Prostate gland (tissue), 2 donors: ENCODE results near the gene VSIG10L. TPM values are rescaled to one million over a fixed set of nuclear protein-coding genes. Genes with fewer than 3 reads are reported as not detected.

Experiments
- DNase-seq: peaks from one replicate; pipeline ENCODE4 v3.0.0-alpha.2; 2019; ENCODE audit warnings: low spot score
- H3K27ac ChIP-seq, 2 donors: fragments of 200-600 bp; sonication (generic); 2 replicates each; pipeline ENCODE4 v1.5.1; 2017 to 2019
- H3K27me3 ChIP-seq: fragments of 200-600 bp; sonication (generic); replicated peaks from 2 replicates; pipeline ENCODE4 v1.5.1; 2019; ENCODE audit not compliant: insufficient read depth
- H3K36me3 ChIP-seq, 2 donors: fragments of 200-600 bp; sonication (generic); 1 replicate in 1 of 2; 2 replicates in 1 of 2; pipeline versions ENCODE4 v1.5.1 to v1.8.1; 2017 to 2019
- H3K4me1 ChIP-seq: fragments of 200-600 bp; sonication (generic); replicated peaks from 2 replicates; pipeline ENCODE4 v1.5.1; 2019
- H3K4me3 ChIP-seq, 2 donors: fragments of 200-600 bp; sonication (generic); 2 replicates each; pipeline ENCODE4 v1.5.1; 2017 to 2019
- H3K9me3 ChIP-seq: fragments of 200-600 bp; sonication (generic); 2 replicates; pipeline ENCODE4 v1.5.1; 2017
- CTCF ChIP-seq, 4 experiments: fragments of 200-600 bp in 2 of 4; fragments of 450-650 bp in 2 of 4; sonication (generic) in 2 of 4; IDR thresholded peaks; 1 replicate in 3 of 4; 2 replicates in 1 of 4; pipeline ENCODE4 v1.5.1; 2016 to 2019; ENCODE audit warnings: antibody characterized with exemption in 4 of 4, mild to moderate bottlenecking in 2 of 4, moderate library complexity in 2 of 4
- POLR2A ChIP-seq: fragments of 450-650 bp; IDR thresholded peaks from one replicate; pipeline ENCODE4 v1.6.1; 2016; ENCODE audit warnings: antibody characterized with exemption, mild to moderate bottlenecking
- POLR2AphosphoS5 ChIP-seq: sonication (generic); formaldehyde crosslinking; IDR thresholded peaks from one replicate; pipeline ENCODE4 v1.6.1; 2017; ENCODE audit warnings: antibody characterized with exemption
- WGBS: methylation state at CpG from one replicate; pipeline ENCODE4 v1.1.5; 2018; 5-methylcytosine and 5-hydroxymethylcytosine counted together
- intact Hi-C: fragments of 100-400 bp; cut with DNase I; formaldehyde crosslinking; loops from one replicate; pipeline ENCODE4 v1.14.2; 2022
- total RNA-seq, 2 donors: library from RNA; depleted of rRNA; stranded (reverse); fragments of >200 nt; gene quantifications; one replicate each; pipeline ENCODE4 v1.1.0, GENCODE V29; 2016

The VSIG10L gene
- total RNA-seq, 2 donors from 2014 or later = 2.3 to 9.9 TPM

GRCh38 chr19:51382004-51382403 lies 40.1 kb upstream of the VSIG10L start:
- no peak for DNase-seq
- Histone ChIP-seq H3K27me3 (no peaks in the 10 kb centered on the region), H3K4me1 (no peaks in the 10 kb centered on the region), H3K27ac (no peak overlapping the region), H3K4me3 (no peak overlapping the region), H3K36me3 (no peaks in the 10 kb centered on the region), H3K9me3 (no peaks in the 10 kb centered on the region)
- TF ChIP-seq POLR2A (no peak), CTCF (IDR thresholded peaks at IDR 0.05) (no peak), POLR2AphosphoS5 (no peak)
- 96% methylated on average over 4 of the region's 4 CpGs for WGBS
- intact Hi-C loops = no loop called here

GRCh38 chr19:51380379-51380778 lies 38.4 kb upstream of the VSIG10L start:
- no peaks in the 10 kb centered on the region for H3K36me3 ChIP-seq
- no peaks in the 10 kb centered on the region for H3K27me3 ChIP-seq
- intact Hi-C loops = no loop called here
- no peak overlapping the region for H3K4me3 ChIP-seq
- TF ChIP-seq POLR2A = no peak
- no peak for TF ChIP-seq POLR2AphosphoS5
- no peak for TF ChIP-seq CTCF (IDR thresholded peaks at IDR 0.05)
- no peaks in the 10 kb centered on the region for H3K4me1 ChIP-seq
- no peak for DNase-seq
- WGBS = 93% methylated on average over 9 of the region's 9 CpGs
- H3K27ac ChIP-seq = no peak overlapping the region
- H3K9me3 ChIP-seq = no peaks in the 10 kb centered on the region

- TF ChIP-seq POLR2A (no peak), POLR2AphosphoS5 (no peak), CTCF (IDR thresholded peaks at IDR 0.05) (no peak)
Measured at GRCh38 chr19:51377422-51377821, 35.5 kb upstream of the VSIG10L start.

GRCh38 chr19:51375504-51376221 lies 33.7 kb upstream of the VSIG10L start:
- Histone ChIP-seq H3K27me3 (no peaks in the 10 kb centered on the region), H3K9me3 (no peaks in the 10 kb centered on the region), H3K36me3 (no peaks in the 10 kb centered on the region), H3K4me1 (no peaks in the 10 kb centered on the region), H3K27ac (no peak overlapping the region), H3K4me3 (no peak overlapping the region)
- intact Hi-C loops = no loop called here
- TF ChIP-seq CTCF (IDR thresholded peaks at IDR 0.05) (no peak), POLR2A (no peak), POLR2AphosphoS5 (no peak)
- no peak for DNase-seq
- WGBS = 69% methylated on average over 11 of the region's 11 CpGs

More at GRCh38 chr19:51377422-51377821, 35.5 kb upstream of the VSIG10L start:
- intact Hi-C loops = no loop called here
- Histone ChIP-seq H3K27ac (no peak overlapping the region), H3K4me3 (no peak overlapping the region), H3K4me1 (no peaks in the 10 kb centered on the region), H3K27me3 (no peaks in the 10 kb centered on the region), H3K9me3 (no peaks in the 10 kb centered on the region), H3K36me3 (no peaks in the 10 kb centered on the region)
- no peak for DNase-seq
- WGBS = 86% methylated on average over 2 of the region's 2 CpGs
